A549 (cell line): ENCODE measurements around the gene ABO.

Experiments
- CHD2 ChIP-seq: fragments of 150-350 bp; IDR thresholded peaks from 2 replicates; pipeline ENCODE4 v1.6.1; 2014; ENCODE audit warnings: low read length; ENCODE audit not compliant: partially characterized antibody
- CTCF ChIP-seq: fragments of >200 bp; sonication (Bioruptor Twin); formaldehyde crosslinking; IDR thresholded peaks from 3 replicates; pipeline ENCODE4 v1.5.1; 2016
- NFE2L2 ChIP-seq: fragments of 150-350 bp; conservative IDR thresholded peaks from 2 replicates; pipeline ENCODE4 v1.6.1; 2014; ENCODE audit warnings: low read length
- RFX5 ChIP-seq: fragments of 450-650 bp; IDR thresholded peaks from 2 replicates; pipeline ENCODE4 v1.7.1; 2014; ENCODE audit warnings: antibody characterized with exemption, mild to moderate bottlenecking, moderate library complexity

DNA sequence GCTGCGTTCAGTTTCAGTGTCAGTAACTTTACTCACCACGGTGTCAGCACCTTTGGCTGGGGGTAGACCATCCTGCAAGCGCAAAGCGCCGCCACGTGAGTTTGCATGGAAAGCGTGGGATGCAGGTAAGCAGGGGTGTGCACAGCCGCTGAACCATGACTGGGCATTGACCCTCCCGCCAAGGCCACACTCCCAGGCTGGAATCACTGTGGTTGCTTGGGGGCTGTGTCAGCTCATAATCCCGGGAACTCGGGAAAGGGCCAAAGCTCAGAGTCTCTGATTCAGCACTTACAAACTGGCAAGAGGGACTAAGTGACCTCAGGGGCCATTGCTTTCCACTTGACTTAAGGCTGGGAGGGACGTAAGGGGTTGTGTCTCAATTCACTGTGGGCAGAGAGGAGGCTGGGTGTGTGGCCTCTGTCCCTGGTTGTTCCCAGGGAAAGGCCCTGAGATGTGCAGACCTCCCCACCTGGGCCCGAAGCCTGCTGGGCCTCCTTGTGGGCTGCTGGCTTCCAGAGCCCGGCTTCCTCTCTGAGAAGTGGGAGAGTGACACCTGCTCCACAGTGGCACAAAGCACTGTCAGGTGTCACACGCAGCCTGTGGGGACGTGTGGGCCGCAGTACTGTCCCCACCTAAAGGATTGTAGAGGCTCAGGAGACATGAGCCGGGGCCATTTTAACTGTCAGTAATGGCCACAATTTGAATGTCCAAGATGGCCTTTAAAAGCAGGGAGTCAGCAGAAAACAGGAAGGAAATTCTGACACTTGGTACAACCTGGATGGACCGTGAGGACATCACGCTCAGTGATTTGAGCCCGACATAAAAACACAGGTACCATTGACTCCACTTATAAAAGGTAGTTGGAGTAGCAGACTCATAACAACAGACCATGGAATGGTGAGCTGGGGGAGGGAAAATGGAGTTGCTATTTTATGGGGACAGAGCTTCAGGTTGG is 16.7 kb downstream of the ABO start:
- TF ChIP-seq CTCF, result no peak
- no peak for TF ChIP-seq CHD2
- TF ChIP-seq RFX5, result no peak
- no peak for TF ChIP-seq NFE2L2
